Adipocyte (in vitro differentiated cells): ENCODE results near the gene INTS12.
"Not testable (repeated sequence)": the region's sequence is repeated elsewhere in the genome, so short reads cannot be mapped to it uniquely, and the experiment has no call there.

Experiments
- DNase-seq: peaks from one replicate; pipeline ENCODE4 v3.0.0-alpha.2; 2015; ENCODE audit warnings: low read depth
- H3K27me3 ChIP-seq: replicated peaks from 2 replicates; pipeline ENCODE4 v1.7.0; 2013; ENCODE audit warnings: mild to moderate bottlenecking, low read length, moderate library complexity; ENCODE audit not compliant: control insufficient read depth, insufficient read depth
- H3K36me3 ChIP-seq: 2 replicates; pipeline ENCODE4 v1.7.0; 2013; ENCODE audit warnings: low read length, mild to moderate bottlenecking, moderate library complexity; ENCODE audit not compliant: control insufficient read depth, insufficient read depth, severe bottlenecking
- H3K4me1 ChIP-seq: 2 replicates; pipeline ENCODE4 v1.7.0; 2013; ENCODE audit warnings: mild to moderate bottlenecking, low read length, moderate library complexity; ENCODE audit not compliant: control insufficient read depth, insufficient read depth
- H3K4me3 ChIP-seq: 2 replicates; pipeline ENCODE4 v1.7.0; 2013; ENCODE audit warnings: mild to moderate bottlenecking, low read length, moderate library complexity
- H3K9ac ChIP-seq: 2 replicates; pipeline ENCODE4 v1.7.0; 2013; ENCODE audit warnings: mild to moderate bottlenecking, low read length, moderate library complexity
- H3K9me3 ChIP-seq: 2 replicates; pipeline ENCODE4 v1.7.0; 2013; ENCODE audit warnings: mild to moderate bottlenecking, low read length, moderate library complexity; ENCODE audit not compliant: control insufficient read depth

The INTS12 gene

GRCh38 chr4:105708181-105709080 is at the start of gene INTS12, which contains the start of gene GSTCD:
INTS12 (minus strand) TSS chr4:105708689; CDS start chr4:105700005, 8,684 bp downstream.
GSTCD (plus strand) TSS chr4:105708784; CDS start chr4:105717614, 8,830 bp downstream.
- Histone ChIP-seq H3K9me3 (no peaks in the 10 kb centered on the region), H3K4me1 (peaks cover 21% of the 10 kb centered on the region), H3K9ac (peak within 1 kb of the TSS; percentile 93), H3K36me3 (no peaks in the 10 kb centered on the region), H3K27me3 (no peaks in the 10 kb centered on the region), H3K4me3 (peak within 1 kb of the TSS; percentile 95)
- peak; percentile 98 for DNase-seq

- Histone ChIP-seq H3K27me3 (no peaks in the 10 kb centered on the region), H3K9me3 (no peaks in the 10 kb centered on the region), H3K4me1 (no peaks in the 10 kb centered on the region), H3K9ac (no peak overlapping the region), H3K4me3 (no peak overlapping the region), H3K36me3 (no peaks in the 10 kb centered on the region)
- no peak for DNase-seq
Observed at GRCh38 chr4:105755375-105755774, 46.9 kb upstream of the INTS12 start.

GRCh38 chr4:105753361-105753760 is 44.9 kb upstream of the INTS12 start:
- DNase-seq = no peak
- no peaks in the 10 kb centered on the region for H3K36me3 ChIP-seq
- H3K4me1 ChIP-seq = no peaks in the 10 kb centered on the region
- no peaks in the 10 kb centered on the region for H3K27me3 ChIP-seq
- H3K4me3 ChIP-seq = no peak overlapping the region
- H3K9ac ChIP-seq = no peak overlapping the region
- no peaks in the 10 kb centered on the region for H3K9me3 ChIP-seq

DNA sequence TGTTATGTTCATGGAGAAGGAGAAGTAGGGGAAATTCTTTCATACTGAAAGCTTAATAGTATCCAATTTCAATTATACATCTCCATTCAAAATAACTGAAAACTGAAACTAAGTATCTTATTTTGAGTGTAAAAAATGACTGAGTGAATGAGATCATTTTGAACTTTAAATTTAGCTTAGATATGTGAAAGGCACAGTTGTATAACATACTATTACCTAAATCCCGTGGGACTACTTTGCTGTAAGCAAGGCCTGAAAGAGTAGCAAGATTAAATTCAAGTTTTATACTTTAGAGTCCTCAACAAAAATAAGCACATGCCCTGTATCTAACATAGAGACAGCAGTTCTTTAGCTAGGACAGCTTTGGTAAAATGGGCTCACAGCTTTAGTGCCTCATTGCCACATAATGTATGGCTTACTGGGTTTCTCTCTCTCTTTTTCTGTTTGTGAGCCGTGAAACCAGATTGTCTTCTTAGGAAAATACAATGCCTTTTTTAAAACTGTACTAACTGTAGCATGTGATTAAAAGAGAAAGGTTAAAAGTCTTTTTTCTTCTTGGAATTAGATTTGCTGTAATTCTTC is 43.3 kb upstream of the INTS12 start:
- Histone ChIP-seq H3K27me3 (no peaks in the 10 kb centered on the region), H3K9me3 (no peaks in the 10 kb centered on the region), H3K4me3 (no peak overlapping the region), H3K36me3 (no peaks in the 10 kb centered on the region), H3K4me1 (no peaks in the 10 kb centered on the region), H3K9ac (no peak overlapping the region)
- DNase-seq = peak; percentile 15

DNA sequence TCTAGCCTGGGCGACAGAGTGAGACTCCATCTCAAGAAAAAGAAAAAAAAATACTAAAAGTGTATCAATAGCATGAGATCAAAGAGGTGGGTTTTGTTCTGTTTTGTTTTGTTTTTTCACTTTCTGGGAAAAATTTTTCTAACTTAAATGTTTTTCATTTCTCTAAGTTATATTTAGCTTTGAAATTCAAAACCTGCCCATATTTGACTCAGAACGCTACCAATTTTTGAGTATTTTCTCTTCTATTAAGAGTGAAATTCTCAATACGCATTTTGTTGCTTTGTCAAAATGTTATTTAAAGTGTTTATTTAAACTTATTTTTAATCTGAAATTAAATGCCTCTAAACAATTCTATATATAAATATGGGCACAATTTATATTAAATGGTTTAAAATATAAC is 39.7 kb upstream of the INTS12 start:
- Histone ChIP-seq H3K4me3 (no peak overlapping the region), H3K9me3 (no peaks in the 10 kb centered on the region), H3K36me3 (no peaks in the 10 kb centered on the region), H3K27me3 (no peaks in the 10 kb centered on the region), H3K9ac (no peak overlapping the region), H3K4me1 (no peaks in the 10 kb centered on the region)
- no peak for DNase-seq

DNA sequence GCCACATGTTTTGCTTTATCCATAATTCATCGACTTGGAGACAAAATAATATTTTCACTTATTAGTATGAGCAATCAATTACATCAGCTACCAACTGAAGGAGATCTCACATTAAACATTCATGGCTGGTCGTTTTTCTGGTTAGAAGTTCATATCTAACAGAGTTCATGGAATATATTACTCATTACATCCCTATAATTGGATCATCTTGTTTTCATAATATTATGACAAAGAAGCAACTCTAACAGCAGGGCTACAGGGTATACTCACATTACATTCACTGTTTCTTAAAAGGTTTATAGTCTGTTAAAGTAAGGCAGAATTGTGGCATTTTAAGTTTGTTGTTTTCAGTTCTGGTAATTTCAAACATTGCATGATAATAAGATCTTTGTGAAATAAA is 33.1 kb upstream of the INTS12 start:
- Histone ChIP-seq H3K9me3 (peaks cover 22% of the 10 kb centered on the region), H3K4me1 (no peaks in the 10 kb centered on the region), H3K36me3 (no peaks in the 10 kb centered on the region), H3K27me3 (no peaks in the 10 kb centered on the region), H3K4me3 (no peak overlapping the region), H3K9ac (no peak overlapping the region)
- DNase-seq = peak; percentile 68

DNA sequence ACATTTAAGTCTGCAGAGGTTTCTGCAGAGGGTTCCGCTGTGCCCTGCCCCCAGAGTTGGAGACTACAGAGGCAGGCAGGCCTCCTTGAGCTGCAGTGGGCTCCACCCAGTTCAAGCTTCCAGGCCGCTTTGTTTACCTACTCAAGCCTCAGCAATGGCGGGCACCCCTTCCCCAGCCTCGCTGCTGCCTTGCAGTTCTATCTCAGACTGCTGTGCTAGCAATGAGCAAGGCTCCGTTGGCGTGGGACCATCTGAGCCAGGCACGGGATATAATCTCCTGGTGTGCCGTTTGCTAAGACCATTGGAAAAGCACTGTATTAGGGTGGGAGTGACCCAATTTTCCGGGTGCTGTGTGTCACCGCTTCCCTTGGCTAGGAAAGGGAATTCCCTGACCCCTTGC is 26.7 kb upstream of the INTS12 start:
- not testable (repeated sequence) for H3K9ac ChIP-seq, H3K36me3 ChIP-seq, H3K4me1 ChIP-seq, H3K4me3 ChIP-seq, DNase-seq, H3K27me3 ChIP-seq
- H3K9me3 ChIP-seq = peaks cover 32% of the 10 kb centered on the region

- H3K9ac ChIP-seq, H3K4me1 ChIP-seq, H3K36me3 ChIP-seq, H3K9me3 ChIP-seq, H3K4me3 ChIP-seq, H3K27me3 ChIP-seq, DNase-seq: not testable (repeated sequence)
Observed at GRCh38 chr4:105729895-105730294, 21.4 kb upstream of the INTS12 start.

DNA sequence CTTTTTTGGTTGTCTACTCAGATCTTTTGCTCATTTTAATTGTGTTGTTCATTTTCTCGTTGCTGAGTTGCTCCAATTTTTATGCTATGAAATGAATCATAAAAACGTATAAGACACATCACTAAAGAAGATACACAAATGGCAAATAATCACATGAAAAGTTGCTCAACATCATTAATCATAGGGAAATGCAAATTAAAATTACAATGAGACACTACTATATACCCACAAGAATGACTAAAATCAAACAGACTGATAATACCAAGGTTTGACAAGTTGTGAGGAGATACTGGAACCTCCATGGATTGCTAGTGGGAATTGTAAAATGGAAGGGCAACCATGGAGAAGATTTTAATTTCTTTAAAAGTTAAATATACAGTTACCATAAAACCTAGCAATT is 17.1 kb upstream of the INTS12 start:
- Histone ChIP-seq H3K27me3 (no peaks in the 10 kb centered on the region), H3K9me3 (peaks cover 4% of the 10 kb centered on the region), H3K4me1 (no peaks in the 10 kb centered on the region), H3K36me3 (peaks cover 5% of the 10 kb centered on the region), H3K9ac (no peak overlapping the region), H3K4me3 (no peak overlapping the region)
- DNase-seq = no peak

- no peak overlapping the region for H3K9ac ChIP-seq
- H3K9me3 ChIP-seq = no peaks in the 10 kb centered on the region
- no peaks in the 10 kb centered on the region for H3K27me3 ChIP-seq
- DNase-seq = no peak
- peaks cover 8% of the 10 kb centered on the region for H3K4me1 ChIP-seq
- no peak overlapping the region for H3K4me3 ChIP-seq
- peaks cover 8% of the 10 kb centered on the region for H3K36me3 ChIP-seq
Observed at GRCh38 chr4:105719204-105719603, 10.7 kb upstream of the INTS12 start.

DNA sequence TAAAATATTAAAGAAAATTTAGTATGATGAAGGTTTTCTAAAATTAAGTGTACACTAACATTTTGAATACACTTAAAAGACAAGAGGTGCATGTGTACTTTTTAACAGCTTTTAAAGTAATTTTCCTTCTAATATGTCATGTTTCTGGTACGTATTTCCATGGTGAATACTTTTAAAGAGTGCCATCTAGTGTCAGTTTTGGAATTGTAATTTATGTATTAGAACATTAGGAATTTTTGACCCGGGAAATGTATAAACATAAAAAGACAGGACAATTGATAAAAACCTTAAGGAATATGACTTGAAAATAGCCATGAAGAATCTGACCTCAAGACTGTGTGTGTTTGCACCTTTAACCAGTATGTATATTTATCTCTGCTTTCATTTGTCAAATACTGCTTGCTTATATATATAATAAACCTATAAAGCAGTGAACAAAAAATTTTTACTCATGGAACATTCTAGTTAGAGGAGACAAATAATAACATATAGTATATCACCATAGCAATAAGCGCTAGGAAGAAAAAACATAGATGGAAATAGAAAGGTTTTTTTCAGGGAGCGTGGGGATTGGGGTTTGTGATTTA is 7.3 kb upstream of the INTS12 start:
- Histone ChIP-seq H3K9ac (no peak overlapping the region), H3K4me1 (peaks cover 21% of the 10 kb centered on the region), H3K36me3 (peaks cover 8% of the 10 kb centered on the region), H3K27me3 (no peaks in the 10 kb centered on the region), H3K4me3 (no peak overlapping the region), H3K9me3 (no peaks in the 10 kb centered on the region)
- DNase-seq = peak; percentile 84
